Mammary microvascular endothelial cell (primary cell): ENCODE results near the gene TMX2. TPM values are rescaled to one million over a fixed set of nuclear protein-coding genes. Genes with fewer than 3 reads are reported as not detected.

Experiments used
- total RNA-seq: library from RNA; depleted of rRNA; stranded (reverse); fragments of >200 nt; gene quantifications from 2 replicates; pipeline ENCODE4 v1.2.3, GENCODE V29; 2015

The TMX2 gene
- total RNA-seq = 57.9 and 61.2 TPM in 2 replicates

GRCh38 chr11:57712256-57713150 lies at the start of gene TMX2:
Gene TMX2 (plus strand): TSS chr11:57712593. CDS start chr11:57712619, 26 bp downstream.

GRCh38 chr11:57667736-57668433 lies 44.5 kb upstream of the TMX2 start, which contains the start of gene ZDHHC5:
Gene ZDHHC5 (plus strand): TSS chr11:57668114. CDS start chr11:57673091, 4,977 bp downstream.

GRCh38 chr11:57711414-57712255 lies 758 bp upstream of the TMX2 start, which contains the start of gene MED19:
Gene MED19 (minus strand): TSS chr11:57712215. CDS start chr11:57712179, 36 bp downstream.

GRCh38 chr11:57741132-57742086 lies 29.0 kb downstream of the TMX2 start, which contains the start of gene SELENOH:
Gene SELENOH (plus strand): TSS chr11:57741491. CDS start chr11:57741596, 105 bp downstream.

GRCh38 chr11:57751676-57752253 lies 39.4 kb downstream of the TMX2 start, which contains the start of gene BTBD18:
Gene BTBD18 (minus strand): TSS chr11:57751819. CDS start chr11:57751188, 631 bp downstream.

GRCh38 chr11:57761301-57762234 lies 49.2 kb downstream of the TMX2 start, which contains the start of gene CTNND1:
Gene CTNND1 (plus strand): TSS chr11:57761802. CDS start chr11:57791479, 29,677 bp downstream.

Other genes with a start within 250 kb of the TMX2 start
- 4.5 and 7.2 TPM in 2 replicates for gene SLC43A1, start 196.9 kb upstream of the TMX2 start, total RNA-seq
- 92.7 and 93.9 TPM in 2 replicates for gene TIMM10, start 181.8 kb upstream of the TMX2 start, total RNA-seq
- gene SMTNL1, start 175.0 kb upstream of the TMX2 start, total RNA-seq = not detected in 2 replicates
- 104 and 108 TPM in 2 replicates for gene UBE2L6, start 144.9 kb upstream of the TMX2 start, total RNA-seq
- gene SERPING1, start 114.9 kb upstream of the TMX2 start, total RNA-seq = 0.87 and 1.9 TPM in 2 replicates
- gene YPEL4, start 62.7 kb upstream of the TMX2 start, total RNA-seq = 0.25 TPM in 1 of 2 replicates, not detected in the other
- gene CLP1, start 54.8 kb upstream of the TMX2 start, total RNA-seq = 18.1 and 21.4 TPM in 2 replicates
- 42.8 and 48.2 TPM in 2 replicates for gene ZDHHC5, start 44.5 kb upstream of the TMX2 start, total RNA-seq
- 20.9 and 31.8 TPM in 2 replicates for gene MED19, start 378 bp upstream of the TMX2 start, total RNA-seq
- gene SELENOH, start 28.9 kb downstream of the TMX2 start, total RNA-seq = 273 and 291 TPM in 2 replicates
- not detected in 2 replicates for gene BTBD18, start 39.2 kb downstream of the TMX2 start, total RNA-seq
- gene CTNND1, start 49.2 kb downstream of the TMX2 start, total RNA-seq = 122 and 129 TPM in 2 replicates